Mucosa of rectum (tissue), 2 donors: ENCODE measurements around the gene MYO18B.

ENCODE experiments used
- H3K27ac ChIP-seq, 2 donors: one replicate each; pipeline ENCODE4 v1.7.0; 2013; ENCODE audit warnings: inconsistent platforms in 2 of 2, low read depth in 2 of 2, low read length in 2 of 2
- H3K27me3 ChIP-seq, 2 donors: one replicate each; pipeline ENCODE4 v1.7.0; 2013; ENCODE audit warnings: low read length in 2 of 2; ENCODE audit not compliant: control insufficient read depth in 2 of 2, insufficient read depth in 2 of 2
- H3K36me3 ChIP-seq, 2 donors: one replicate each; pipeline ENCODE4 v1.7.0; 2013; ENCODE audit warnings: low read length in 2 of 2; ENCODE audit not compliant: control insufficient read depth in 2 of 2, insufficient read depth in 2 of 2
- H3K4me1 ChIP-seq, 2 donors: one replicate each; pipeline ENCODE4 v1.7.0; 2013; ENCODE audit warnings: low read length in 2 of 2, mild to moderate bottlenecking in 1 of 2; ENCODE audit not compliant: control insufficient read depth in 2 of 2, insufficient read depth in 2 of 2
- H3K4me3 ChIP-seq, 2 donors: one replicate each; pipeline ENCODE4 v1.7.0; 2013; ENCODE audit warnings: low read length in 2 of 2
- H3K9ac ChIP-seq, 2 donors: one replicate each; pipeline ENCODE4 v1.7.0; 2013; ENCODE audit warnings: low read length in 2 of 2, low read depth in 1 of 2, mild to moderate bottlenecking in 1 of 2
- H3K9me3 ChIP-seq, 2 donors: one replicate each; pipeline ENCODE4 v1.7.0; 2013; ENCODE audit warnings: low read length in 2 of 2; ENCODE audit not compliant: control insufficient read depth in 2 of 2
- donor health status: healthy.
- donor health status: Normal muscosa, but diverticular disease.

Gene MYO18B

GRCh38 chr22:25774575-25775026, 32.6 kb downstream of the MYO18B start:
- peaks cover 0 to 2% of the 10 kb centered on the region in 2 donors for H3K4me1 ChIP-seq
- H3K9me3 ChIP-seq: no peaks in the 10 kb centered on the region
- H3K27me3 ChIP-seq: no peaks in the 10 kb centered on the region
- no peak overlapping the region for H3K4me3 ChIP-seq
- H3K36me3 ChIP-seq: no peaks in the 10 kb centered on the region
- H3K27ac ChIP-seq: no peak overlapping the region
- H3K9ac ChIP-seq: no peak overlapping the region

DNA sequence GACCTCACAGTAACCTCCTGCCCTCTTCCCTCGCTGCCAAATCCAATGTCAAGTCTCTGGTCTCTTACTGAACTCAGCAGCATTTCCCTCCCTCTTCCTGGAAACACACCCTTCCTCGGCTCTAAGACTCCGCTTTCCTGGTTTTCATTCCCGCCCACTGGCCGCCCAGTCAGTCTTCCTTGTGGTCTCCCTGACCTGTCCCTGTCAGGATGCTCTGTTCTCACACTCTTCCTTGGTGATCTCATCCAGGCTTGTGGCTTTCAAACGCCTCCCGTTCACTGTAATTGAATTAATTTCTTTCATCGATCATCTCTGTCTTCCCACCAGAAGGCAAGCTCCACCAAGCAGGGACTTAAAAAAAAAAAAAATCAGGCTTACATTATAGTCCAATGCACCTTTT, 33.5 kb downstream of the MYO18B start:
- Histone ChIP-seq H3K4me3 (no peak overlapping the region), H3K27me3 (no peaks in the 10 kb centered on the region), H3K9me3 (no peaks in the 10 kb centered on the region), H3K27ac (no peak overlapping the region), H3K4me1 (peaks cover 0 to 2% of the 10 kb centered on the region in 2 donors), H3K9ac (no peak overlapping the region), H3K36me3 (no peaks in the 10 kb centered on the region)

GRCh38 chr22:25777411-25777810, 35.4 kb downstream of the MYO18B start:
- Histone ChIP-seq H3K9me3 (no peaks in the 10 kb centered on the region), H3K4me1 (peaks cover 0 to 2% of the 10 kb centered on the region in 2 donors), H3K36me3 (no peaks in the 10 kb centered on the region), H3K4me3 (no peak overlapping the region), H3K27ac (no peak overlapping the region), H3K9ac (no peak overlapping the region), H3K27me3 (no peaks in the 10 kb centered on the region)

GRCh38 chr22:25777870-25778269, 35.9 kb downstream of the MYO18B start:
- Histone ChIP-seq H3K9me3 (no peaks in the 10 kb centered on the region), H3K4me1 (peaks cover 0 to under 1% of the 10 kb centered on the region in 2 donors), H3K27ac (no peak overlapping the region), H3K27me3 (no peaks in the 10 kb centered on the region), H3K9ac (no peak overlapping the region), H3K4me3 (no peak overlapping the region), H3K36me3 (no peaks in the 10 kb centered on the region)

- Histone ChIP-seq H3K4me3 (no peak overlapping the region), H3K4me1 (no peaks in the 10 kb centered on the region), H3K9ac (no peak overlapping the region), H3K36me3 (no peaks in the 10 kb centered on the region), H3K9me3 (no peaks in the 10 kb centered on the region), H3K27me3 (no peaks in the 10 kb centered on the region), H3K27ac (no peak overlapping the region)
These were observed 37.4 kb downstream of the MYO18B start for GRCh38 chr22:25779426-25779825.

DNA sequence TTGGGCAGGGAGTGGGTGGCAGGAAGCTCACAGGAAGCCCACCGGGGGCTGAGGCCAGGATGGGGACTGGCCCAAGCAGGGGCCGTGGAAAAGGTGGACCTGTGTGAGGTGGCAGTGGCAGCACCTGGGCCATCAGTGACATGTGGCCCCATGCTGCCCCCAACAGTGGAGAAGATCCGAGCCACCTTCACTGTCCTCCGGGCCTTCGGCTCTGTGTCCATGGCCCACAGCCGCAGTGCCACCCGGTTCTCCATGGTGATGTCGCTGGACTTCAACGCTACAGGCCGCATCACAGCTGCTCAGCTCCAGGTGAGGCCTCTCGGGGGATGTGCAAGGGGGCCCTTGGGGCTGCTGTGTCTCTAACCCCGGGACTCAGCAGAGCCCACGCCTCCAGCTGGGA, 37.9 kb downstream of the MYO18B start:
- H3K4me1 ChIP-seq: no peaks in the 10 kb centered on the region
- H3K9me3 ChIP-seq: no peaks in the 10 kb centered on the region
- no peak overlapping the region for H3K9ac ChIP-seq
- H3K27ac ChIP-seq: no peak overlapping the region
- no peaks in the 10 kb centered on the region for H3K27me3 ChIP-seq
- H3K4me3 ChIP-seq: no peak overlapping the region
- no peaks in the 10 kb centered on the region for H3K36me3 ChIP-seq

GRCh38 chr22:25780673-25781072, 38.7 kb downstream of the MYO18B start:
- no peak overlapping the region for H3K9ac ChIP-seq
- no peak overlapping the region for H3K27ac ChIP-seq
- H3K4me1 ChIP-seq: no peaks in the 10 kb centered on the region
- no peaks in the 10 kb centered on the region for H3K9me3 ChIP-seq
- H3K36me3 ChIP-seq: no peaks in the 10 kb centered on the region
- no peaks in the 10 kb centered on the region for H3K27me3 ChIP-seq
- H3K4me3 ChIP-seq: no peak overlapping the region

DNA sequence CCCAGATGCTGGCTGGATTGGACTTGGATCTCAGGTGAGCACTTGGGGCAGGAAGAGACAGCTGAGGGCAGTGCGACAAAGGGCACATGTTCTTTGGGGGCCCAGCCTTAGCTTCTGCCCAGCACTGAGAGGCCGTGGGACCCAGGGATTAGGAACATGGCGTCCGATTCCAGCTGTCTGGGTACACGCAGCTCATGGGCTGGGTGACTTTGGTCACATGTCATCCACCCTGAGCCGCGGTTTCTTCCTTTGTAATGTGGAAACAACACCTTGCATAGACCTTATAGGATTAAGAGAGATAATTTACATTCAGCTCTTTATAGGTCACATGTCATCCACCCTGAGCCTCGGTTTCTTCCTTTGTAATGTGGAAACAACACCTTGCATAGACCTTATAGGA, 39.8 kb downstream of the MYO18B start:
- H3K4me3 ChIP-seq: no peak overlapping the region
- H3K4me1 ChIP-seq: no peaks in the 10 kb centered on the region
- H3K27me3 ChIP-seq: no peaks in the 10 kb centered on the region
- H3K27ac ChIP-seq: no peak overlapping the region
- no peaks in the 10 kb centered on the region for H3K36me3 ChIP-seq
- H3K9ac ChIP-seq: no peak overlapping the region
- H3K9me3 ChIP-seq: no peaks in the 10 kb centered on the region

DNA sequence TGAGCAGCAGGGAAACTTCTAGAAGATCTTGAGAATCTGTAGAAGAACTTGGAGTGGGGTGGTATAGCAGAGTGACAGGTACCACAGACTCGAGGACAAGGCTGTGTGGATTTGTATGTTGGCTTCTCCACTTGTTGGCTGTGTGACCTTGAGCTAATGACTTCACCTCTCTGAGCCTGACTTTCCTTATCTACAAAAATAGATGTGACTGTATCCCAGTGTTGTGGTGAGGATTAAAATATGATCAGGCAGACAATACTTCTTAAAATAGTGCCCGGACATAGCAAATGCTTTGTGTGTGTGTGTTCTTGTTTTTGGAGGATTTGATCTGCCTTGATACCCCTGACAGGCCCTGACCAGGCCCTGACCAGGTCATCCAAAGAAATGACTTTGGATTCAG, 40.8 kb downstream of the MYO18B start:
- H3K9ac ChIP-seq: no peak overlapping the region
- H3K4me3 ChIP-seq: no peak overlapping the region
- no peaks in the 10 kb centered on the region for H3K4me1 ChIP-seq
- no peaks in the 10 kb centered on the region for H3K36me3 ChIP-seq
- no peak overlapping the region for H3K27ac ChIP-seq
- no peaks in the 10 kb centered on the region for H3K27me3 ChIP-seq
- no peaks in the 10 kb centered on the region for H3K9me3 ChIP-seq

DNA sequence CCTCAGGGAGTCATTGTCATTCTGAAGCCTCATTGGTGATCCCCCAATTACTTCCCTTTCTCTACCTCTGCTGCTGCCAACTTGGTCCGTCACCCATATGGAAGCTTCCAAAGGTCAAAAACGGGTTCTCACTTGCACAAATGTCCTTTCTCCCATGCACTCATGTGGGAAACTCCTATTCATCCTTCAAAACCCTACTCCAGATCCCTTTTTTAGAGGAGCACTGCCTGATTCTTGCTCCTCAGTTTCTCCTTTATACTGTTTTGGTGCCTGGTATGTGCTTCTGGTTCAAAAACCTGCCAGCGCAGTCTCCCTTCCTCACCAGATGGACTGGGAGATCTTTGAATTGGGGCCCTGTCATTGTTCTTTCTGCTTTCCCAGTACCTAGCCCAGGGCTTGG, 41.9 kb downstream of the MYO18B start:
- H3K36me3 ChIP-seq: no peaks in the 10 kb centered on the region
- no peaks in the 10 kb centered on the region for H3K4me1 ChIP-seq

GRCh38 chr22:25786165-25786564, 44.2 kb downstream of the MYO18B start:
- no peaks in the 10 kb centered on the region for H3K4me1 ChIP-seq
- H3K4me3 ChIP-seq: no peak overlapping the region
- H3K9ac ChIP-seq: no peak overlapping the region
- no peak overlapping the region for H3K27ac ChIP-seq
- no peaks in the 10 kb centered on the region for H3K9me3 ChIP-seq
- H3K36me3 ChIP-seq: no peaks in the 10 kb centered on the region
- H3K27me3 ChIP-seq: no peaks in the 10 kb centered on the region

More for the DNA sequence above, 41.9 kb downstream of the MYO18B start:
- Histone ChIP-seq H3K27ac (no peak overlapping the region), H3K27me3 (no peaks in the 10 kb centered on the region), H3K9me3 (no peaks in the 10 kb centered on the region), H3K4me3 (no peak overlapping the region), H3K9ac (no peak overlapping the region)
